Stimulated activated naive CD8-positive, alpha-beta T cell treated with anti-CD3 and anti-CD28 coated beads, Interleukin-15, Interleukin-2, amounts not matched to agents 100 ng/mL and 50 ng/mL, for 24 hours (primary cell): ENCODE results near the gene FAT2.

Experiments used
- H3K27ac Mint-ChIP-seq: one replicate; pipeline ENCODE4 v1.8.0; 2021; ENCODE audit warnings: mild to moderate bottlenecking, mixed read lengths
- H3K27me3 Mint-ChIP-seq: one replicate; pipeline ENCODE4 v1.8.0; 2021; ENCODE audit warnings: mixed read lengths
- H3K36me3 Mint-ChIP-seq: one replicate; pipeline ENCODE4 v1.8.0; 2021; ENCODE audit warnings: low read depth, mixed read lengths
- H3K4me1 Mint-ChIP-seq: one replicate; pipeline ENCODE4 v1.8.0; 2021; ENCODE audit warnings: low read depth, mixed read lengths
- H3K4me3 Mint-ChIP-seq: one replicate; pipeline ENCODE4 v1.8.0; 2021; ENCODE audit warnings: mild to moderate bottlenecking, mixed read lengths
- H3K9me3 Mint-ChIP-seq: one replicate; pipeline ENCODE4 v1.8.0; 2021; ENCODE audit warnings: mixed read lengths

Gene FAT2

GRCh38 chr5:151620461-151620840 is 29.3 kb upstream of the FAT2 start:
- Mint-ChIP-seq H3K4me1 (peaks cover 6% of the 10 kb centered on the region), H3K9me3 (no peaks in the 10 kb centered on the region)

GRCh38 chr5:151619812-151620460 is 28.8 kb upstream of the FAT2 start:
- Mint-ChIP-seq H3K4me3 (no peak overlapping the region), H3K27me3 (peaks cover 5% of the 10 kb centered on the region), H3K36me3 (no peaks in the 10 kb centered on the region), H3K4me1 (peaks cover 11% of the 10 kb centered on the region), H3K9me3 (no peaks in the 10 kb centered on the region), H3K27ac (no peak overlapping the region)

More at GRCh38 chr5:151620461-151620840, 29.3 kb upstream of the FAT2 start:
- H3K36me3 Mint-ChIP-seq = no peaks in the 10 kb centered on the region
- H3K4me3 Mint-ChIP-seq = no peak overlapping the region
- H3K27me3 Mint-ChIP-seq = peaks cover 5% of the 10 kb centered on the region
- no peak overlapping the region for H3K27ac Mint-ChIP-seq

- Mint-ChIP-seq H3K36me3 (no peaks in the 10 kb centered on the region), H3K4me3 (no peak overlapping the region), H3K27me3 (peaks cover 5% of the 10 kb centered on the region), H3K4me1 (peaks cover 20% of the 10 kb centered on the region), H3K9me3 (no peaks in the 10 kb centered on the region), H3K27ac (no peak overlapping the region)
Observed at GRCh38 chr5:151618907-151619306, 27.8 kb upstream of the FAT2 start.

DNA sequence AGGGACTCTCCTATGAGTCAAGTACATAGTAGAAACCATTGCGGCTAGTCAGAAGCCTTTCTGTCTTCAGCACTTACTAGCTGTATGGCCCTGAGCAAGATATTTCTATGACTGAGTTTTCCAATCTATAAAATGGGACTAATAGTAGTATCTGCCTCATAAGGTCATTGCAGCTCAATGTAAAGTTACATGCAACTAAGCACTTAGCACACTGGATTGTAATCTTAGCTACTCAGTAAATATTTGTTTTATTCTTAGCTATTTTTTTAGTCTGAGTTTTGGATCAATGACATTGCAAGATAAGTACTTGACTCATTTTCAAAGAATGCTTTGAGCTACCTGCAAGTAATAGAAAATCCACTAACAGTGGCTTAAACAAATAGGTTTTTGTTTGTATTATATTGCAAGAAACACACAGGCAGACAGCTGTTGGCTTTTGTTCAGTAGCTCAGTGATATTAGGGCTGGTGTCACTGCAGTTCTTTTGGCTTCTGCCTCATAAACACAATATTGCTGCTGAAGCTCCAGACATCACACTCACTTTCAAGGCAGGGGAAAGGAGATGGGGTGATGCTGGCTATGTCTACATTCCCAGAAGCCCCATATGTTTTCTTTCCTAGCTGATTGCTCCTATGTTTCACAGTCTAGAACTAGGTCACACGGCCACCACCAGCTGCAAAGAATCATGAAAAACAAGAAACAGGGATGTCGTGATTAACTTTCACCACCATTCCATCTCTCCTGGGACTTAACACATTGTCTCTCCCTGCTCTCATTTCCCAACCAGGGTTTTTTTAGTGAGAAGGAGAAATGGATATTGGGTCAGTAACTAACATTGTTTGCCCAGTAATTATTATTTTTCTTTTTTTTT is 26.9 kb upstream of the FAT2 start:
- no peaks in the 10 kb centered on the region for H3K36me3 Mint-ChIP-seq
- H3K27ac Mint-ChIP-seq = no peak overlapping the region
- H3K4me3 Mint-ChIP-seq = no peak overlapping the region
- peaks cover 5% of the 10 kb centered on the region for H3K27me3 Mint-ChIP-seq
- peaks cover 28% of the 10 kb centered on the region for H3K4me1 Mint-ChIP-seq
- no peaks in the 10 kb centered on the region for H3K9me3 Mint-ChIP-seq

- H3K9me3 Mint-ChIP-seq = no peaks in the 10 kb centered on the region
Observed at GRCh38 chr5:151617383-151617840, 26.3 kb upstream of the FAT2 start.

DNA sequence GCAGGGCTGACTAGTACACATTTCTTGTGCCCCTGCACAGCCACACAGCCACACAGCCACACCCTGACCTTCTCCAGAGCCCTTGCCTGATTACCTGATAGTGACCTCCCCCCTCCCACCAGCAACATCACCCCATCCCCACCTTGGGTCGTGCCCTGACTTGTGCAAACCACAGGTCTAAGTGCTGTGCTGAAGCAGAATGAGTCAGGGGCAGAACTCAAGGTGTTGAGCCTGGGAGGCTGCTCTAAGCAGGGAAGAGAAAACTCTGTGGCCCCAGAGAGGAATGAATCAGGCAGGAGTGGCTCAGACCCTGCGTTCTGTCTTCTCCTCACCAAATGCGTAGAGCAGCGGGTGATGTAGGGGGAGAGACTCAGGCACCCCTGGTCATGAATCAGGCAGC is 24.3 kb upstream of the FAT2 start:
- H3K4me3 Mint-ChIP-seq = no peak overlapping the region
- H3K9me3 Mint-ChIP-seq = no peaks in the 10 kb centered on the region
- H3K27me3 Mint-ChIP-seq = no peaks in the 10 kb centered on the region
- peaks cover 42% of the 10 kb centered on the region for H3K4me1 Mint-ChIP-seq
- H3K36me3 Mint-ChIP-seq = no peaks in the 10 kb centered on the region
- no peak overlapping the region for H3K27ac Mint-ChIP-seq

More at GRCh38 chr5:151617383-151617840, 26.3 kb upstream of the FAT2 start:
- Mint-ChIP-seq H3K4me3 (no peak overlapping the region), H3K27me3 (peaks cover 5% of the 10 kb centered on the region), H3K27ac (no peak overlapping the region), H3K36me3 (no peaks in the 10 kb centered on the region), H3K4me1 (peaks cover 34% of the 10 kb centered on the region)

DNA sequence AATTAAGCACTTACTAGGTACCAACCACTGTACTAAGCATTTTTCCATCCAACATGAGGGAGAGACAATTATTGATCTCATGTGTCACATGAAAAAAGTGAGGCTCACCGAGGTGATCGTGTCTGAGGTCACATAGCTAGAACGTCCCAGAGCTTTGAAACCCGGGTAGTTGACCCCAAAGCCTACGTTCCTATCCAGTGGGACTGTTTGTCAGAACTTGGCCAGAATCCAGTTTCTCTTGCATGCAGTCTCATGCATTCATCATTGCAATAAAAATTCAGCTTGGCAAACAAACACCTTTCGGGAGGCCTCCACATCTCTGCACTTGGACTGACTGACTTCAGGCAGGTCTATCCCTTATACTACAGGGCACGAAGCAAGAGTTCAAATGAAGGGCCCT is 23.4 kb upstream of the FAT2 start:
- H3K27me3 Mint-ChIP-seq = no peaks in the 10 kb centered on the region
- H3K4me3 Mint-ChIP-seq = no peak overlapping the region
- H3K9me3 Mint-ChIP-seq = no peaks in the 10 kb centered on the region
- no peaks in the 10 kb centered on the region for H3K36me3 Mint-ChIP-seq
- peaks cover 42% of the 10 kb centered on the region for H3K4me1 Mint-ChIP-seq
- no peak overlapping the region for H3K27ac Mint-ChIP-seq

DNA sequence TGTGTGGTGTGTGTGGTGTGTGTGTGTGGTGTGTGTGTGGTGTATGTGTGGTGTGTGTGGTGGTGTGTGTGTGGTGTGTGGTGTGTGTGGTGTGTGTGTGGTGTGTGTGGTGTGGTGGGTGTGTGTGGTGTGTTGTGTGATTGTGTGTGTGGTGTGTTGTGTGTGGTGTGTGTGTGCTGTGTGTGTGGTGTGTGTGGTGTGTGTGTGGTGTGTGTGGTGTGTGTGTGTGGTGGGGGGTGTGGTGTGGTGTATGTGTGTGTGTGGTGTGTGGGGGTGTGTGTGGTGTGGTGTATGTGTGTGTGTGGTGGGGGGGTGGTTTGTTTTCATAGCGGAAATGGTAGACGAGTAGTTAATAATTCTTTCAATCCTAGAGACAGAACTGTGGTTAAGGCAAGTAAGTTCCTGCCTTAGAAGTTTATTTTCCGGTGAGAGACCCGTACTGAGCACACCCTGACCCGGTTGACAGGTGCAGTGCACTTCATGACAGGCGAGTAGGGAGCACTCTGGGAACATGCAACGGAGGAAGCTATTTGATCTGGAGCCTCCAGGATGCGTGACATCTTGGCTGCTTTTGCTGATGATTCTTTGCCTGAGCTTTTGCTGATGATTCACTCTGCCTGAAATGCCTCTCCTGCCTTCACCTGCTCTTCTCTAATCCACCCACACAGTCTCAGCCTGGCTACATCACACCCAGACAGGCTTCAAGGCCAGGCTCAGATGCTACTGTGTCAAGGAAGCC is 21.7 kb upstream of the FAT2 start:
- Mint-ChIP-seq H3K4me1 (peaks cover 42% of the 10 kb centered on the region), H3K27me3 (no peaks in the 10 kb centered on the region), H3K9me3 (no peaks in the 10 kb centered on the region), H3K4me3 (no peak overlapping the region), H3K36me3 (no peaks in the 10 kb centered on the region), H3K27ac (peak overlapping the region; percentile 81)

DNA sequence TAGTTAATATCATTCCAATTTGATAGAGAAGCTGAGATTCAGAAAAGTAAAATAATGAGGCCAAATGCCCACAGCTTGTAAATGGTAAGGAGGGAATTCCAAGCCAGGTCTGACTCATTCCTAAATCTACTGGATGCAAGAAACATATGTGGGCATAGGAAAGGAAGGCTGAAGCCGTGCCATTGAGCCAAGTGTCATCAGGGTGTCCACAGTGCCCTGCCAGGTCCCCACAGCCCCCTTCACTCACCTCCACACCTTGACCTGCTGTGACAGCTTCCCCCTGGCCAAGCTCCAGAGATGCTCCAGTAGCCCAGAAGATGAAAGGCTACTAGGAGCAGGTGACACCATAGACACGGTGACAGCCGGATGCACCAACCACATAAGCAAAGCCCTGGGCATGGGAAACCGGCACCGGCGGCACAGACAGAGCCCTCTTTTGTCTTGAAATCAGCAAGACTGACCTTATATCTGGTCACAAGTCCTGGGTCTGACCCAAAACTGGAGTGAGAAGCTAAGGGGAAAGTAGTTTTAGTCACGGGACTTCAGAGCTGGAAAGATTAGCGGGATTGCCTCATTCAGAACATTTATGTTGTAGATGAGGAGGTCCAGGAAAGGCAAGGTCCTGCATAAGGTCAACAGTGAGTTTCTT is 20.1 kb upstream of the FAT2 start:
- Mint-ChIP-seq H3K9me3 (no peaks in the 10 kb centered on the region), H3K36me3 (no peaks in the 10 kb centered on the region), H3K27me3 (no peaks in the 10 kb centered on the region), H3K27ac (no peak overlapping the region), H3K4me3 (no peak overlapping the region), H3K4me1 (peaks cover 42% of the 10 kb centered on the region)

GRCh38 chr5:151608522-151608921 is 17.4 kb upstream of the FAT2 start:
- Mint-ChIP-seq H3K27me3 (no peaks in the 10 kb centered on the region), H3K4me3 (no peak overlapping the region), H3K27ac (no peak overlapping the region)

GRCh38 chr5:151607304-151607703 is 16.2 kb upstream of the FAT2 start:
- no peaks in the 10 kb centered on the region for H3K36me3 Mint-ChIP-seq
- no peaks in the 10 kb centered on the region for H3K27me3 Mint-ChIP-seq
- peaks cover 7% of the 10 kb centered on the region for H3K4me1 Mint-ChIP-seq
- H3K4me3 Mint-ChIP-seq = no peak overlapping the region
- H3K9me3 Mint-ChIP-seq = no peaks in the 10 kb centered on the region
- H3K27ac Mint-ChIP-seq = no peak overlapping the region

More at GRCh38 chr5:151608522-151608921, 17.4 kb upstream of the FAT2 start:
- H3K4me1 Mint-ChIP-seq = peaks cover 18% of the 10 kb centered on the region
- no peaks in the 10 kb centered on the region for H3K9me3 Mint-ChIP-seq
- H3K36me3 Mint-ChIP-seq = no peaks in the 10 kb centered on the region

- no peaks in the 10 kb centered on the region for H3K36me3 Mint-ChIP-seq
- H3K9me3 Mint-ChIP-seq = no peaks in the 10 kb centered on the region
- H3K4me1 Mint-ChIP-seq = no peaks in the 10 kb centered on the region
- no peaks in the 10 kb centered on the region for H3K27me3 Mint-ChIP-seq
- H3K4me3 Mint-ChIP-seq = no peak overlapping the region
- H3K27ac Mint-ChIP-seq = no peak overlapping the region
Observed at GRCh38 chr5:151605559-151605958, 14.4 kb upstream of the FAT2 start.

GRCh38 chr5:151602806-151603205 is 11.7 kb upstream of the FAT2 start:
- H3K4me3 Mint-ChIP-seq = no peak overlapping the region
- H3K9me3 Mint-ChIP-seq = no peaks in the 10 kb centered on the region
- no peak overlapping the region for H3K27ac Mint-ChIP-seq
- no peaks in the 10 kb centered on the region for H3K27me3 Mint-ChIP-seq
- no peaks in the 10 kb centered on the region for H3K4me1 Mint-ChIP-seq
- no peaks in the 10 kb centered on the region for H3K36me3 Mint-ChIP-seq

- Mint-ChIP-seq H3K4me3 (no peak overlapping the region), H3K9me3 (no peaks in the 10 kb centered on the region), H3K27ac (no peak overlapping the region), H3K27me3 (no peaks in the 10 kb centered on the region), H3K36me3 (no peaks in the 10 kb centered on the region), H3K4me1 (no peaks in the 10 kb centered on the region)
Observed at GRCh38 chr5:151601391-151601790, 10.3 kb upstream of the FAT2 start.
